Measurements from ENCODE around the gene RNF26.

RNF26 gene

GRCh38 chr11:119336744-119337469, 2.6 kb downstream of the RNF26 start:
- no peak for DNase-seq (ENCODE audit: low read depth in 2 of 2)

GRCh38 chr11:119337581-119338317, 3.4 kb downstream of the RNF26 start:
- no peak for DNase-seq (ENCODE audit: low read depth in 2 of 2)

GRCh38 chr11:119338318-119338890, 4.1 kb downstream of the RNF26 start:
- peak in 1 of 2 donors; percentile 58 for DNase-seq (ENCODE audit: low read depth in 2 of 2)

GRCh38 chr11:119338965-119339588, 4.8 kb downstream of the RNF26 start:
- no peak for DNase-seq (ENCODE audit: low read depth in 2 of 2)

- no peak for DNase-seq (ENCODE audit: low read depth in 2 of 2)
Observed at GRCh38 chr11:119339589-119340334, 5.4 kb downstream of the RNF26 start.

GRCh38 chr11:119340335-119341221, 6.3 kb downstream of the RNF26 start, which contains the start of gene C1QTNF5:
TSS of gene C1QTNF5 (minus strand) at chr11:119340883. CDS start at chr11:119340397, 486 bp downstream.
- no peak for DNase-seq (ENCODE audit: low read depth in 2 of 2)

GRCh38 chr11:119341222-119342022, 7.1 kb downstream of the RNF26 start:
- DNase-seq (ENCODE audit: low read depth in 2 of 2): no peak

- no peak for DNase-seq (ENCODE audit: low read depth in 2 of 2)
Observed at GRCh38 chr11:119342023-119342300, 7.6 kb downstream of the RNF26 start.

- DNase-seq (ENCODE audit: low read depth in 2 of 2): no peak
Observed at GRCh38 chr11:119342362-119343130, 8.2 kb downstream of the RNF26 start.

- DNase-seq (ENCODE audit: low read depth in 2 of 2): no peak
Observed at GRCh38 chr11:119343726-119344125, 9.4 kb downstream of the RNF26 start.

GRCh38 chr11:119344291-119345010, 10.1 kb downstream of the RNF26 start:
- DNase-seq (ENCODE audit: low read depth in 2 of 2): no peak

- DNase-seq (ENCODE audit: low read depth in 2 of 2): no peak
Observed at GRCh38 chr11:119345685-119346084, 11.4 kb downstream of the RNF26 start.

- DNase-seq (ENCODE audit: low read depth in 2 of 2): no peak
Observed at GRCh38 chr11:119346605-119347004, 12.3 kb downstream of the RNF26 start, which contains the start of gene MFRP. TSS of gene MFRP (minus strand) at chr11:119346705. CDS start at chr11:119346513, 192 bp downstream.

GRCh38 chr11:119347242-119347641, 12.9 kb downstream of the RNF26 start:
- DNase-seq (ENCODE audit: low read depth in 2 of 2): no peak

GRCh38 chr11:119347940-119348605, 13.7 kb downstream of the RNF26 start:
- no peak for DNase-seq (ENCODE audit: low read depth in 2 of 2)

- no peak for DNase-seq (ENCODE audit: low read depth in 2 of 2)
Observed at GRCh38 chr11:119350302-119350701, 16.0 kb downstream of the RNF26 start.

- DNase-seq (ENCODE audit: low read depth in 2 of 2): no peak
Observed at GRCh38 chr11:119351232-119351631, 16.9 kb downstream of the RNF26 start.

- no peak for DNase-seq (ENCODE audit: low read depth in 2 of 2)
Observed at GRCh38 chr11:119352857-119353260, 18.5 kb downstream of the RNF26 start.

Data from activated CD4-positive, alpha-beta T cell treated with anti-CD3 and anti-CD28 coated beads for 24 hours (primary cell).